OCI-LY1 (cell line): ENCODE data around the gene SLC4A11.

Experiments
- H2AFZ ChIP-seq: fragments of 200-600 bp; sonication (generic), shearing (Covaris generic); 2 replicates; pipeline ENCODE4 v1.6.0; 2014; ENCODE audit warnings: antibody characterized with exemption, mild to moderate bottlenecking, low read length
- H3F3A ChIP-seq: fragments of 200-600 bp; sonication (generic), shearing (Covaris generic); 2 replicates; pipeline ENCODE4 v1.6.0; 2014; ENCODE audit warnings: mild to moderate bottlenecking, antibody characterized with exemption, low read length, moderate library complexity; ENCODE audit not compliant: insufficient read depth
- H3K27ac ChIP-seq: fragments of 200-600 bp; sonication (generic); 2 replicates; pipeline ENCODE4 v1.5.1; 2014; ENCODE audit warnings: low read length, mixed run types, mild to moderate bottlenecking, low read depth; ENCODE audit not compliant: poor library complexity, severe bottlenecking
- H3K27me3 ChIP-seq: fragments of 200-600 bp; sonication (generic); 2 replicates; pipeline ENCODE4 v1.6.0; 2014; ENCODE audit warnings: antibody characterized with exemption, mild to moderate bottlenecking, low read length, moderate library complexity; ENCODE audit not compliant: insufficient read depth
- H3K36me3 ChIP-seq: fragments of 200-600 bp; sonication (generic); 2 replicates; pipeline ENCODE4 v1.6.1; 2014; ENCODE audit warnings: mild to moderate bottlenecking, antibody characterized with exemption, low read length, moderate library complexity, mixed read lengths; ENCODE audit not compliant: insufficient read depth
- H3K4me1 ChIP-seq: fragments of 200-600 bp; sonication (generic); 2 replicates; pipeline ENCODE4 v1.5.1; 2014; ENCODE audit warnings: mild to moderate bottlenecking, low read length, moderate library complexity; ENCODE audit not compliant: insufficient read depth, severe bottlenecking
- H3K4me2 ChIP-seq: fragments of 200-600 bp; sonication (generic), shearing (Covaris generic); 2 replicates; pipeline ENCODE4 v1.6.1; 2014; ENCODE audit warnings: low read length
- H3K4me3 ChIP-seq: fragments of 200-600 bp; sonication (generic); 2 replicates; pipeline ENCODE4 v1.5.1; 2014; ENCODE audit warnings: low read length, low read depth, mild to moderate bottlenecking, mixed read lengths; ENCODE audit not compliant: poor library complexity, severe bottlenecking
- H3K79me2 ChIP-seq: fragments of 200-600 bp; shearing (Covaris generic); 2 replicates; pipeline ENCODE4 v1.6.1; 2016; ENCODE audit warnings: mixed run types, low read length, mixed read lengths; ENCODE audit not compliant: insufficient read depth
- H3K9ac ChIP-seq: fragments of 200-600 bp; sonication (generic), shearing (Covaris generic); 2 replicates; pipeline ENCODE4 v1.6.1; 2014; ENCODE audit warnings: mild to moderate bottlenecking, low read length, mixed read lengths
- H3K9me2 ChIP-seq: fragments of 200-600 bp; sonication (generic), shearing (Covaris generic); 2 replicates; pipeline ENCODE4 v1.6.1; 2014; ENCODE audit warnings: low read depth, mild to moderate bottlenecking, low read length, mixed read lengths
- H3K9me3 ChIP-seq: fragments of 200-600 bp; shearing (Covaris generic); 2 replicates; pipeline ENCODE4 v1.6.1; 2014; ENCODE audit warnings: low read length, mixed read lengths
- H4K20me1 ChIP-seq: fragments of 200-600 bp; sonication (generic), shearing (Covaris generic); 2 replicates; pipeline ENCODE4 v1.6.0; 2016; ENCODE audit warnings: mild to moderate bottlenecking, low read length; ENCODE audit not compliant: insufficient read depth
- EZH2 ChIP-seq: fragments of 200-600 bp; sonication (generic), shearing (Covaris generic); IDR thresholded peaks from 2 replicates; pipeline ENCODE4 v1.8.0; 2017; ENCODE audit warnings: borderline replicate concordance, mixed run types, mild to moderate bottlenecking, antibody characterized with exemption, low read length, moderate library complexity, mixed read lengths
- TF ChIP-seq, protein P1 (sequence below): fragments of 200-600 bp; sonication (generic), shearing (Covaris generic); IDR thresholded peaks from 2 replicates; pipeline ENCODE4 v1.5.1; 2017; ENCODE audit warnings: mild to moderate bottlenecking, antibody characterized with exemption, low read length, moderate library complexity, mixed read lengths

Gene SLC4A11

DNA sequence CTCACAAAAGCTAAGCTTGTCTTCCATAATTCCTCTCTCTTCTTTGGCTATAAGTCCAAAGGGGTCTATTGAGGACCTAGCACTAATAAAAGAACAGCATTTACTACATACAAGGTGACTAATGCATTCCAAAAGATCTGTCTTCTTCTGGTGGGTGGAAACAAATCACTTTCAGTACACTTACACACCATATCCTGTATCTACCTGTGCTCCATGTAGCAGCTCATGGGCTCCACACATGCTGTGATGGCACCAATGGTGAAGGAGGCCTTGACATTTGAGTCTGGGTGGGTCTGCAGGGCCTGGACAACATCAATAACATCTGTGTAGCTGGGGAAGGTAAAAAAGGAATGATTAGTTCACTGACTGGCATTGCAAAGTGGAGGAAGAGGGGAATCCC, 42.4 kb upstream of the SLC4A11 start:
- no peaks in the 10 kb centered on the region for H3F3A ChIP-seq
- H3K9ac ChIP-seq, result no peak overlapping the region
- TF ChIP-seq, protein P1, sequence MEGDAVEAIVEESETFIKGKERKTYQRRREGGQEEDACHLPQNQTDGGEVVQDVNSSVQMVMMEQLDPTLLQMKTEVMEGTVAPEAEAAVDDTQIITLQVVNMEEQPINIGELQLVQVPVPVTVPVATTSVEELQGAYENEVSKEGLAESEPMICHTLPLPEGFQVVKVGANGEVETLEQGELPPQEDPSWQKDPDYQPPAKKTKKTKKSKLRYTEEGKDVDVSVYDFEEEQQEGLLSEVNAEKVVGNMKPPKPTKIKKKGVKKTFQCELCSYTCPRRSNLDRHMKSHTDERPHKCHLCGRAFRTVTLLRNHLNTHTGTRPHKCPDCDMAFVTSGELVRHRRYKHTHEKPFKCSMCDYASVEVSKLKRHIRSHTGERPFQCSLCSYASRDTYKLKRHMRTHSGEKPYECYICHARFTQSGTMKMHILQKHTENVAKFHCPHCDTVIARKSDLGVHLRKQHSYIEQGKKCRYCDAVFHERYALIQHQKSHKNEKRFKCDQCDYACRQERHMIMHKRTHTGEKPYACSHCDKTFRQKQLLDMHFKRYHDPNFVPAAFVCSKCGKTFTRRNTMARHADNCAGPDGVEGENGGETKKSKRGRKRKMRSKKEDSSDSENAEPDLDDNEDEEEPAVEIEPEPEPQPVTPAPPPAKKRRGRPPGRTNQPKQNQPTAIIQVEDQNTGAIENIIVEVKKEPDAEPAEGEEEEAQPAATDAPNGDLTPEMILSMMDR, result no peak
- TF ChIP-seq EZH2, result no peak
- H3K4me1 ChIP-seq, result no peaks in the 10 kb centered on the region
- no peaks in the 10 kb centered on the region for H3K36me3 ChIP-seq
- H3K9me2 ChIP-seq, result no peaks in the 10 kb centered on the region
- H3K27me3 ChIP-seq, result peaks cover 6% of the 10 kb centered on the region
- no peak overlapping the region for H3K4me3 ChIP-seq
- H4K20me1 ChIP-seq, result no peaks in the 10 kb centered on the region
- H3K27ac ChIP-seq, result no peak overlapping the region
- H3K4me2 ChIP-seq, result no peak overlapping the region
- no peaks in the 10 kb centered on the region for H3K9me3 ChIP-seq
- H3K79me2 ChIP-seq, result no peaks in the 10 kb centered on the region
- no peak overlapping the region for H2AFZ ChIP-seq

DNA sequence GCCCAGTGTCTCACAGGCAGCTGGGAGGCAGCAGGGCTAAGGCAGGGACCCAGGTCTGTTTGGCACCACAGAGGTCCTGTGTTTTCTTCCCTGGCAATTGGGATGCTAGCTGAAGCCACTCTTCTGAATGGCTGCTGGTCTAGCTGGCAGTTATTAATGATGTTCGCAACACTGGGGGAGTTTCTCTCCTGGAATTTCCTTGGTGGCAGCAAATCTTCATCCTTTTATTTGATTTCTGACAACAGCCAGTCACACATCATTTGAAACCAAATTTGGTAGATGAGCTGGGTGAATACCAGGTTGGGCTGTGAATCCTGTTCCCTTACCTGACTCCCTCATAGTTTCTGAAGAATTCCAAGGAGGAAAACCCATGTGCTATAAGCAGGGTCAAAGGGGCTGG, 40.8 kb upstream of the SLC4A11 start:
- TF ChIP-seq EZH2, result no peak
- TF ChIP-seq, protein P1, result no peak
- Histone ChIP-seq H4K20me1 (no peaks in the 10 kb centered on the region), H3K4me2 (no peak overlapping the region), H3K9ac (no peak overlapping the region), H3K27ac (no peak overlapping the region), H3K4me1 (no peaks in the 10 kb centered on the region), H3F3A (no peaks in the 10 kb centered on the region), H3K9me2 (no peaks in the 10 kb centered on the region), H2AFZ (no peak overlapping the region), H3K36me3 (no peaks in the 10 kb centered on the region), H3K9me3 (no peaks in the 10 kb centered on the region), H3K4me3 (no peak overlapping the region), H3K27me3 (peaks cover 6% of the 10 kb centered on the region), H3K79me2 (no peaks in the 10 kb centered on the region)

DNA sequence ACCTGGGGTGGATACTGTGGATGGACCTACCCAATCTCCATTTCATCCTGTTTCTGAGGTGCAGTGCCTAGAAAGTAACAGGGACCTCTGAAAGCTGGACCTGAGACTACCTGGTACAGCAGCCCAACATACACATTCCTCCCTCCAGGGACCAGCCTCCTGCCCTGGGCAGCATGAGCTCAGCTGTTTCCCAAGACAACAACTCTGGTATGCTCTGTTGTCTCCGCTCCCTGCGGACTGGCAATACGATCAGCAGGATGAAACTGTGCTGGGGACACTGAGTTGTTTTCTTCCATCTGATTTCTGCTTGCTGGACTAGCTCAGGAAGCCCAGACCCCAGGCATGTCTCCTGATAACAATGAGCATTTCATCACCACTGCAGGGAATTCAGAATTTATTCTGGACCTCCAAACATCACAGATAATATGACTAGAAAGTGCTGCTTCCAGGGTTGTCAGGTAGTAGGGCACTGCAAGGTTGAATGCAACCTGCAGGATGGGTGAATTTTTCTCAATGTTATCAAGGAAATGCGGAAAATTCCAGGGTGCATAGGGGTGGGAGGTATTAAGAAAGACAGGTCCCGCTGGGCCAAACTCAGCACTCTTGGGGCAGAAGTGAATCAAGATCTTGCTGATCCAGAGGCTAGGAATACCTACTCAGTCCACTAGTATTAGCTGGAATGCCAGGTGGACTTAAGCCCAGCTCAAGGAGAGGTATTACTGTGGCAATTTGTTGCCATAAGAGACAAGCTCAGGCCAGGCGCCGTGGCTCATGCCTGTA, 38.9 kb upstream of the SLC4A11 start:
- H3K9me2 ChIP-seq, result no peaks in the 10 kb centered on the region
- no peaks in the 10 kb centered on the region for H3K36me3 ChIP-seq
- no peaks in the 10 kb centered on the region for H4K20me1 ChIP-seq
- H3K9ac ChIP-seq, result no peak overlapping the region
- no peak overlapping the region for H3K4me3 ChIP-seq
- no peak overlapping the region for H3K27ac ChIP-seq
- TF ChIP-seq, protein P1, result no peak
- TF ChIP-seq EZH2, result no peak
- H2AFZ ChIP-seq, result no peak overlapping the region
- H3F3A ChIP-seq, result no peaks in the 10 kb centered on the region
- H3K9me3 ChIP-seq, result no peaks in the 10 kb centered on the region
- H3K4me1 ChIP-seq, result no peaks in the 10 kb centered on the region
- H3K79me2 ChIP-seq, result no peaks in the 10 kb centered on the region
- H3K27me3 ChIP-seq, result peaks cover 6% of the 10 kb centered on the region
- H3K4me2 ChIP-seq, result no peak overlapping the region
